ENCODE data around the gene DTWD1.
"Not testable (repeated sequence)": the region's sequence is repeated elsewhere in the genome, so short reads cannot be mapped to it uniquely, and the experiment has no call there.

DTWD1 gene

DNA sequence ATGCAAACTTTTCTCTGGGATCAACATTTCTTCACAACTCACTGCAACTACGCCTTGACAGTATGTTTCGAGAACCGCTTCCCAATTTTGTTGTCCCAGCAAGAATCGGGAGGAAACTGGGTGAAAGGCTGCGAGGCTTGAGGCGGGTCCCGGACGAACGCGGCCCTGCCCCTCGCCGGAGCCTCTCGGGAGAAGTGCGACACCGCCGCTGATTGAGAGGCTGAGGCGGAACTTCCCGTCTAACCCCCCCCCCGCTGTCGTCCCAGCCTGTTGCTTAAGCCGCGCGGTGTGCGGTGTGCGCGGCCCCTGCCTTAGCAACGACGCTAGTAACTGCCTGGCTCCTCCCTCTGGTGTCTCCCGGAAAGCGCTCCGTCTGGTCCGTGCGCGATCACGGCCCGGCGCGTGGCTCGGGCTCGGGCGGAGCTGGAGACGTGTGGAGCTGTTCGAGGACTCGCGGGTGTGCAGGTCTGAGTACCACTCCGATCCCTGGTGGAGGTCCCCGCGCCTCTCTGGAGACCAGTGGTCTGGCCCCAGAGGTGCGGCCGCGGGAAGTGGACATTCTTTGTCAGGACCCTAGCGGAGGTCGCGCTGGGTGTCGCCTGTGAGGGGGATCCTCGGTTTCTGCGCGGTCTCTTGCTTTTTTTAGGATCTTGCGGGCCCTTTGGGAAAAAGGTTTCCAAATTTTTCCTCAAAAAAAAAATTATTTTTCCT lies at the start of gene DTWD1, which contains the start of gene FAM227B:
DTWD1 (plus strand) TSS at position 391 of the 711 bp plus-strand sequence. CDS start 4,120 bp downstream, outside the sequence.
FAM227B (minus strand) TSS at position 161 of the 711 bp plus-strand sequence. CDS start 5,647 bp downstream, outside the sequence.
- H3K9me3 Mint-ChIP-seq, result peaks cover 3% of the 10 kb centered on the region
- peaks cover 33% of the 10 kb centered on the region for H3K4me1 Mint-ChIP-seq
- ATAC-seq, result peak; percentile 100
- peak; percentile 81 to 96 for DNase-seq (ENCODE audit: low spot score in 2 of 2)
- peak within 1 kb of the TSS; percentile 90 for H3K4me3 Mint-ChIP-seq
- H3K27ac Mint-ChIP-seq, result peak within 1 kb of the TSS; percentile 95
- peaks cover 17% of the 10 kb centered on the region for H3K36me3 Mint-ChIP-seq

GRCh38 chr15:49573421-49573820 lies 47.4 kb upstream of the DTWD1 start:
- H3K36me3 Mint-ChIP-seq, result peaks cover 6% of the 10 kb centered on the region
- no peak overlapping the region for H3K27ac Mint-ChIP-seq
- no peaks in the 10 kb centered on the region for H3K4me1 Mint-ChIP-seq
- no peak for DNase-seq (ENCODE audit: low spot score in 2 of 2)
- ATAC-seq, result no peak
- H3K4me3 Mint-ChIP-seq, result no peak overlapping the region
- H3K9me3 Mint-ChIP-seq, result peaks cover 34% of the 10 kb centered on the region

DNA sequence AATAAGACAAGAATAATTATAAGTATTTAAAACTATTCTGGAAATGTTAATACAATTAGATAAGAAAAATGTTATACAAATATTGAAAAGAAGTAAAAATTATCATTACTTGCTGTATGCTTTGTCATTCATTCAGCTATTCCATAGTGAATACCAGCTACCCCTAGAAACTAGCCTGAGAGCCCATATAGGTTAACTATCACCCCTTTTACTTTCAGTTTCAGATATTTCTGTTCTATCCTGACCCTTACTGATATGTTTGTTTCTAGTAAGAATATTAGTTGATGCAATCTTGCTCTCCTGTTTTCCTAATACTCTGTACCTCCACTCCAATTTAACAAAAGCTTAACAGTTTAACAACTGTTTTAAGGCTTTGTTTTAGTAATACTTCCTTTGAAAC lies 31.8 kb upstream of the DTWD1 start:
- Mint-ChIP-seq H3K4me3 (no peak overlapping the region), H3K9me3 (no peaks in the 10 kb centered on the region), H3K36me3 (no peaks in the 10 kb centered on the region), H3K4me1 (no peaks in the 10 kb centered on the region), H3K27ac (no peak overlapping the region)
- ATAC-seq (no peak), DNase-seq (ENCODE audit: low spot score in 2 of 2) (no peak)

- DNase-seq (ENCODE audit: low spot score in 2 of 2); H3K4me3 Mint-ChIP-seq; H3K36me3 Mint-ChIP-seq; H3K27ac Mint-ChIP-seq; ATAC-seq; H3K4me1 Mint-ChIP-seq: not testable (repeated sequence)
- H3K9me3 Mint-ChIP-seq, result peaks cover 11% of the 10 kb centered on the region
These were observed 28.0 kb upstream of the DTWD1 start for GRCh38 chr15:49592829-49593316.

- H3K27ac Mint-ChIP-seq, result no peak overlapping the region
- H3K9me3 Mint-ChIP-seq, result peaks cover 25% of the 10 kb centered on the region
- no peak for DNase-seq (ENCODE audit: low spot score in 2 of 2)
- H3K36me3 Mint-ChIP-seq, result no peaks in the 10 kb centered on the region
- H3K4me3 Mint-ChIP-seq, result no peak overlapping the region
- ATAC-seq, result no peak
- no peaks in the 10 kb centered on the region for H3K4me1 Mint-ChIP-seq
These were observed 16.0 kb upstream of the DTWD1 start for GRCh38 chr15:49604625-49605409.

GRCh38 chr15:49605588-49605987 lies 15.3 kb upstream of the DTWD1 start:
- Mint-ChIP-seq H3K4me1 (no peaks in the 10 kb centered on the region), H3K36me3 (no peaks in the 10 kb centered on the region), H3K27ac (no peak overlapping the region), H3K4me3 (no peak overlapping the region), H3K9me3 (peaks cover 21% of the 10 kb centered on the region)
- ATAC-seq (no peak), DNase-seq (ENCODE audit: low spot score in 2 of 2) (no peak)

DNA sequence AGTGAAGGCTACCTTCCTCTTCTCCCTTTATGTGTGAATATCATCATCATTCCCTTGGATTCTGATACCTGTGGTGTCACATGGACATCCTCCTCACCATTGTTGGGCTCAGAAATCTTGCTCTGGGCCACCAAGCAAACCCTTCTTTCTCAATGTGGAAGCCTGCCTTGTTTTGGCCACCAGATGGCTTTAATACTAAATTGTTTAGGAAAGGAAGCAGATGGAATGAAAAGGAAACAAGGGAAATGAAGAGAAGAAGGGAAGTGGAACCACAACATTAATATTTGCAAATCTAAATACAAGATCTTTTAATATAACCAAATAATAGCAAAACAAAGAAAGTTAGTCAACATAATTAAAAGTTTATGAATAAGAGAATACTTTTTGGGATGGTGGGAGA lies 14.3 kb upstream of the DTWD1 start:
- peaks cover 17% of the 10 kb centered on the region for H3K9me3 Mint-ChIP-seq
- H3K4me1 Mint-ChIP-seq, result no peaks in the 10 kb centered on the region
- H3K27ac Mint-ChIP-seq, result no peak overlapping the region
- no peaks in the 10 kb centered on the region for H3K36me3 Mint-ChIP-seq
- no peak for DNase-seq (ENCODE audit: low spot score in 2 of 2)
- H3K4me3 Mint-ChIP-seq, result no peak overlapping the region
- no peak for ATAC-seq

DNA sequence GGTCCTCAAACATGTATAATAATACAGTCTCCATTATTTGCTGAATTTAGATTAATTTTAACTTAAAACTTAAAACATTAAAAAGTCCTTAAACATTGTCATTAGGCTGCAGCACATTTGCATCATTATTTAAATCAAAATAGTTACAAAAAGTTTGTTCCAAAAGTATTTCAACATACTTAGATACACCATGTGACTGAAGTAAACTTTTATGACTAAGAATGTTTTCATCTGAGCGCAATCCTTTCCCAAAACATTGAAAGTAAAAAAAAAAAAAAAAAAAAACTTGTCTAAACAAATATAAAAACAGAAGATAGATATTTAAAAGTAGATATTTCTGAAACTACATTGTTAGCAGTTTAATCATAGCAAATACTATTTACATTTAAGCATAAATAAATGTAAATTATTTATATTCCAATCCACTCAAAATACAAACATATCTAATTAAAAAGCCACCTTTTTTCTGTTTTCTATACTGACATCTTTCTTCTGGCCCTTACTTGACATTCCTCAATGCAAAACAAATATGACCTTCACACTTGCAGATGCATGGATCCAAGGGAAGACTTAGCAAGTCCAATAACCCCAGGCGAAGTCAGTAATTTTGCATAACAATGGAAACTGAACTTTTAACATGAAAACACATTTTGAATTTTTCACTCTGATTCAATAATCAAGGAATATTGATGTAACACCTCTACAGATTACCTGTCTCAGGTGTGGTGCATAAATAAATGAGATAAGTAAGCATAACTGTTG lies 10.5 kb upstream of the DTWD1 start:
- H3K36me3 Mint-ChIP-seq, result no peaks in the 10 kb centered on the region

DNA sequence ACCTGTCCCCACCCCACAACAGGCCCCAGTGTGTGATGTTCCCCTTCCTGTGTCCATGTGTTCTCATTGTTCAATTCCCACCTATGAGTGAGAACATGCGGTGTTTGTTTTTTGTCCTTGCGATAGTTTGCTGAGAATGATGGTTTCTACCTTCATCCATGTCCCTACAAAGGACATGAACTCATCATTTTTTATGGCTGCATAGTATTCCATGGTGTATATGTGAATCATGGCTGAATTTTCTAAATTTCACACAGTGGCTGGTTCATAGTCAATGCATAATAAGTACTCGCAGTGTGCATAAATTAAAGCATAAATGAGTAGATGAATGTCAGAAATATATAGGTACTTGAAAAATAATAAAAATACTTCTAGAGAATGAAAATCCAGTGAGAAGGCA lies 8.6 kb upstream of the DTWD1 start:
- not testable (repeated sequence) for DNase-seq (ENCODE audit: low spot score in 2 of 2); H3K4me1 Mint-ChIP-seq; ATAC-seq; H3K36me3 Mint-ChIP-seq; H3K27ac Mint-ChIP-seq; H3K4me3 Mint-ChIP-seq
- H3K9me3 Mint-ChIP-seq, result peaks cover 11% of the 10 kb centered on the region

More for the DNA sequence above, 10.5 kb upstream of the DTWD1 start:
- Mint-ChIP-seq H3K4me1 (no peaks in the 10 kb centered on the region), H3K4me3 (no peak overlapping the region), H3K27ac (no peak overlapping the region), H3K9me3 (peaks cover 11% of the 10 kb centered on the region)
- no peak for ATAC-seq
- DNase-seq (ENCODE audit: low spot score in 2 of 2), result no peak

GRCh38 chr15:49619226-49619625 lies 1.6 kb upstream of the DTWD1 start:
- Mint-ChIP-seq H3K36me3 (peaks cover 7% of the 10 kb centered on the region), H3K9me3 (peaks cover 7% of the 10 kb centered on the region), H3K27ac (no peak overlapping the region), H3K4me1 (peaks cover 33% of the 10 kb centered on the region), H3K4me3 (no peak overlapping the region)
- ATAC-seq (no peak), DNase-seq (ENCODE audit: low spot score in 2 of 2) (no peak)

GRCh38 chr15:49620199-49620598 lies 649 bp upstream of the DTWD1 start:
- Mint-ChIP-seq H3K27ac (peak overlapping the region; percentile 95), H3K4me3 (peak overlapping the region; percentile 90), H3K9me3 (no peaks in the 10 kb centered on the region), H3K36me3 (peaks cover 11% of the 10 kb centered on the region), H3K4me1 (peaks cover 33% of the 10 kb centered on the region)
- DNase-seq (ENCODE audit: low spot score in 2 of 2) (no peak), ATAC-seq (no peak)

DNA sequence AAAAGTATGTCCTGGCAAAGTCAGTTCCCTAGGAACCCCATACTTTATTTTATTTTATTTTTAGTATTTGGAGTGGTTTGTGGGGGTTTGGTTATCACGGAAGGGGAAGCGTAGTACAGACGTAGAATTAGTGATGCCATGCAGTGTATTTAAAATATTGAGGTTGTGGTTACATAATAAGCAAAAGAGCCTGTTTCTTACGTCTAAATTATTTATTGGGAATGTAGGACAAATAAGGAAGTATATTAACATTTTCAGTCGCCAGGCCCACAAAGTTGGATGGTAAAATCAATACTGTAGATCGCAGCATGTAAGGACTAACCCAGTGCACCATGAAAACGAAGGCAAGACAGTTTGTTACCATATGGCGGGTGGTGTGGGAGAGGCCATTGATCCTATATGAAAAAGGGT lies 558 bp downstream of the DTWD1 start:
- peak overlapping the region; percentile 90 for H3K4me3 Mint-ChIP-seq
- H3K27ac Mint-ChIP-seq, result peak overlapping the region; percentile 95
- H3K4me1 Mint-ChIP-seq, result peaks cover 33% of the 10 kb centered on the region
- no peak for DNase-seq (ENCODE audit: low spot score in 2 of 2)
- H3K36me3 Mint-ChIP-seq, result peaks cover 23% of the 10 kb centered on the region
- H3K9me3 Mint-ChIP-seq, result peaks cover 3% of the 10 kb centered on the region
- ATAC-seq, result no peak

DNA sequence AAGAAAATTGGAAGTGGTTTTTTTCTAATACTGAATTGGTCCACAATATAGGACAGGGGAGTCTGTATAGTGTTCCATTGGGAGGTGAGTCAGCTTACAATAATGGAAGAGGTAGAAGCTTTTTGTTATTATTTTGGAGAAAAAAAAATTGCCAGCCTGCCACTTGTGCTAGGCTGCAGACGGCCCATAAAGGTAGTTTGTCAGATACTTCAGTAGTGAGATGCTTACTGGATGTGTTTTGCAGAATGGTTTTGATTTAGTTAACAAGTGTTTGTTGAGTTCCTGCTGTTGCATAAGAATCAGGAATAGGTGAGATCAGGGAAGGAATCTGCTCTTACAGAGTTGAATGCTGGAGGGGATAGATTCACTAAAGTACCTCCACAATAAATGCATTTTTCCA lies 1.0 kb downstream of the DTWD1 start:
- H3K4me3 Mint-ChIP-seq, result peak overlapping the region; percentile 90
- peak overlapping the region; percentile 95 for H3K27ac Mint-ChIP-seq
- H3K36me3 Mint-ChIP-seq, result peaks cover 28% of the 10 kb centered on the region
- peaks cover 33% of the 10 kb centered on the region for H3K4me1 Mint-ChIP-seq
- ATAC-seq (no peak), DNase-seq (ENCODE audit: low spot score in 2 of 2) (no peak)
- H3K9me3 Mint-ChIP-seq, result peaks cover 3% of the 10 kb centered on the region

GRCh38 chr15:49622561-49622960 lies 1.7 kb downstream of the DTWD1 start:
- no peak overlapping the region for H3K27ac Mint-ChIP-seq
- DNase-seq (ENCODE audit: low spot score in 2 of 2) (no peak), ATAC-seq (no peak)
- peaks cover 28% of the 10 kb centered on the region for H3K36me3 Mint-ChIP-seq
- H3K4me3 Mint-ChIP-seq, result peak overlapping the region; percentile 90
- peaks cover 33% of the 10 kb centered on the region for H3K4me1 Mint-ChIP-seq
- H3K9me3 Mint-ChIP-seq, result peaks cover 3% of the 10 kb centered on the region

DNA sequence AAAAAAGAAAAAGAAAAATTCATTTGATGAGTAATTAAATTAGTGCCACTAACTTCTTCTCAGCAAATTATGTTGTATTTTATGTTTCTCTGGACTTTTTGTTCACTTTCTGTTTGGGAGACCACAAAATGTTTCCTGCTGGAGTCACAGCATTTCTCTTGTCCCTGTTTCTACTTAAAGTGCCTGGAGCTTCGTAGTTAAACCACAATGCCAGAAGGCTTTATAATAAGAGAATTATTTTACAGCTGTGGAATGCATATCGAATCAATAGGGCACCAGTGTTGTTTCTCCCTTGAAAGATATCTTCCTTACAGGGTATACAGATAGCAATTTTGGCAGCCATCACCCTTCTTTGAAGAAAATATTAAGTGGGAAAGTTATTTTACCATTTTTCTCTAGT lies 3.2 kb downstream of the DTWD1 start:
- Mint-ChIP-seq H3K27ac (no peak overlapping the region), H3K4me3 (no peak overlapping the region)

More for the DNA sequence above, 3.2 kb downstream of the DTWD1 start:
- DNase-seq (ENCODE audit: low spot score in 2 of 2) (no peak), ATAC-seq (no peak)
- H3K4me1 Mint-ChIP-seq, result peaks cover 33% of the 10 kb centered on the region
- H3K36me3 Mint-ChIP-seq, result peaks cover 39% of the 10 kb centered on the region
- H3K9me3 Mint-ChIP-seq, result peaks cover 3% of the 10 kb centered on the region

All from stimulated activated effector memory CD8-positive, alpha-beta T cell treated with anti-CD3 and anti-CD28 coated beads, Interleukin-12 subunit alpha, Interleukin-12 subunit beta, amount 100 ng/mL, for 72 hours (primary cell).